ENCODE results near the gene CLPTM1L.
A peak's percentile ranks its signal among the peaks of the same experiment; 100 is the strongest.

The CLPTM1L gene
- 59.9 to 67.5 reads per million in 2 donors for total RNA-seq

- DNase-seq: peak; percentile 80 to 93 (median 84)
Observed at GRCh38 chr5:1344975-1345838, at the start of gene CLPTM1L. CLPTM1L (minus strand) TSS chr5:1345099; CDS start chr5:1344841, 258 bp downstream.

GRCh38 chr5:1393571-1394501 lies 48.9 kb upstream of the CLPTM1L start:
- no peak for DNase-seq

GRCh38 chr5:1392801-1393565 lies 48.1 kb upstream of the CLPTM1L start:
- DNase-seq: no peak

GRCh38 chr5:1392261-1392660 lies 47.4 kb upstream of the CLPTM1L start:
- no peak for DNase-seq

- DNase-seq: no peak
Observed at GRCh38 chr5:1391691-1392090, 46.8 kb upstream of the CLPTM1L start.

GRCh38 chr5:1390861-1391600 lies 46.1 kb upstream of the CLPTM1L start:
- no peak for DNase-seq

GRCh38 chr5:1390333-1390732 lies 45.4 kb upstream of the CLPTM1L start:
- DNase-seq: no peak

- DNase-seq: no peak
Observed at GRCh38 chr5:1388383-1388967, 43.6 kb upstream of the CLPTM1L start.

- DNase-seq: no peak
Observed at GRCh38 chr5:1387876-1388275, 43.0 kb upstream of the CLPTM1L start.

GRCh38 chr5:1387059-1387755 lies 42.3 kb upstream of the CLPTM1L start:
- DNase-seq: no peak

GRCh38 chr5:1386274-1386717 lies 41.4 kb upstream of the CLPTM1L start:
- DNase-seq: peak; percentile 40 to 89 (median 64)

GRCh38 chr5:1385395-1386273 lies 40.7 kb upstream of the CLPTM1L start:
- peak; percentile 59 to 84 (median 69) for DNase-seq

GRCh38 chr5:1384521-1384920 lies 39.6 kb upstream of the CLPTM1L start:
- DNase-seq: no peak

- DNase-seq: no peak
Observed at GRCh38 chr5:1383886-1384401, 39.0 kb upstream of the CLPTM1L start.

- DNase-seq: no peak
Observed at GRCh38 chr5:1383344-1383743, 38.4 kb upstream of the CLPTM1L start.

GRCh38 chr5:1382248-1382700 lies 37.4 kb upstream of the CLPTM1L start:
- DNase-seq: no peak

- no peak for DNase-seq
Observed at GRCh38 chr5:1381370-1382247, 36.7 kb upstream of the CLPTM1L start.

GRCh38 chr5:1380910-1381309 lies 36.0 kb upstream of the CLPTM1L start:
- DNase-seq: no peak
